Lung (tissue), 12 donors: ENCODE results near the gene RASSF1. TPM values are rescaled to one million over a fixed set of nuclear protein-coding genes. Genes with fewer than 3 reads are reported as not detected.

ENCODE experiments used
- ATAC-seq: fragments of 200-7000 bp; cut with Tn5 transposase; one replicate; pipeline ENCODE4 v1.9.1; 2020; ENCODE audit warnings: moderate number of reproducible peaks; ENCODE audit not compliant: insufficient read depth, low FRiP score
- DNase-seq, 3 donors: peaks; one replicate each; pipeline ENCODE4 v3.0.0-alpha.2; 2013 to 2017
- H3K27ac ChIP-seq, 2 donors: one replicate each; pipeline ENCODE4 v1.5.1; 2013; ENCODE audit warnings: mild to moderate bottlenecking in 2 of 2, moderate library complexity in 2 of 2, control low read depth in 1 of 2, inconsistent platforms in 1 of 2, low read depth in 1 of 2, low read length in 1 of 2
- H3K27me3 ChIP-seq, 3 donors: one replicate each; pipeline ENCODE4 v1.5.1; 2013; ENCODE audit warnings: low read length in 2 of 3; ENCODE audit not compliant: control insufficient read depth in 3 of 3, insufficient read depth in 3 of 3
- H3K36me3 ChIP-seq, 4 donors: one replicate each; pipeline ENCODE4 v1.5.1; 2013; ENCODE audit warnings: low read length in 4 of 4, mild to moderate bottlenecking in 1 of 4, moderate library complexity in 1 of 4; ENCODE audit not compliant: control insufficient read depth in 4 of 4, insufficient read depth in 4 of 4
- H3K4me1 ChIP-seq, 5 donors: one replicate each; pipeline ENCODE4 v1.5.1; 2013; ENCODE audit warnings: low read length in 5 of 5, mild to moderate bottlenecking in 2 of 5, moderate library complexity in 1 of 5; ENCODE audit not compliant: control insufficient read depth in 5 of 5, insufficient read depth in 5 of 5
- H3K4me3 ChIP-seq: one replicate; pipeline ENCODE4 v1.5.1; 2013; ENCODE audit warnings: mild to moderate bottlenecking, control low read depth, moderate library complexity
- H3K9ac ChIP-seq, 2 donors: one replicate each; pipeline ENCODE4 v1.5.1; 2013; ENCODE audit warnings: low read length in 2 of 2, control low read depth in 1 of 2; ENCODE audit not compliant: insufficient read depth in 1 of 2
- H3K9me3 ChIP-seq, 4 donors: one replicate each; pipeline ENCODE4 v1.5.1; 2013; ENCODE audit warnings: low read length in 3 of 4, mild to moderate bottlenecking in 1 of 4, moderate library complexity in 1 of 4; ENCODE audit not compliant: control insufficient read depth in 4 of 4, insufficient read depth in 3 of 4
- CTCF ChIP-seq: IDR thresholded peaks from 2 replicates; pipeline ENCODE4 v1.5.1; 2012; ENCODE audit warnings: mild to moderate bottlenecking; ENCODE audit errors: control extremely low read depth, extremely low read depth
- WGBS, 2 donors: extraction: QIAGEN DNeasy Blood & Tissue Kit; methylation state at CpG; one replicate each; pipeline ENCODE4 v1.1.7; 2013; 5-methylcytosine and 5-hydroxymethylcytosine counted together
- polyA plus RNA-seq, 2 donors: library from polyadenylated mRNA; stranded (reverse); fragments of 200-250 nt; gene quantifications; one replicate each; pipeline ENCODE4 v1.2.1, GENCODE V29; 2013
- total RNA-seq, 2 donors: library from RNA; depleted of rRNA in 1 of 2; stranded (reverse); fragments of >200 nt in 1 of 2; gene quantifications; one replicate each; pipeline ENCODE4 v1.2.1, GENCODE V29; 2014 to 2021
- donor health status: control.
- donor health status: control.
- donor health status: Bipolar disorder and iron deficiency.
- donor health status: healthy.
- donor health status: DM: yes; HTN: yes; CAD: no.

The RASSF1 gene
- total and polyA plus RNA-seq, 4 donors: 36.3 to 59.0 (median 42.0) TPM

GRCh38 chr3:50350213-50350526 is 9.5 kb upstream of the RASSF1 start:
- Histone ChIP-seq H3K9me3 (no peaks in the 10 kb centered on the region), H3K4me3 (peak overlapping the region; percentile 63), H3K27me3 (no peaks in the 10 kb centered on the region), H3K9ac (peak overlapping the region; percentile 27 to 53), H3K27ac (peak overlapping the region; percentile 71 to 92), H3K36me3 (peaks cover 9 to 29% (median 21%) of the 10 kb centered on the region in 4 donors), H3K4me1 (peaks cover 8 to 29% (median 13%) of the 10 kb centered on the region in 5 donors)
- no peak for TF ChIP-seq CTCF
- 6 to 18% methylated on average over 7 of the region's 7 CpGs for WGBS, 2 donors
- ATAC-seq (no peak), DNase-seq (no peak)

- Histone ChIP-seq H3K36me3 (peaks cover 0 to 16% (median 8%) of the 10 kb centered on the region in 4 donors), H3K4me3 (no peak overlapping the region), H3K27ac (no peak overlapping the region), H3K27me3 (no peaks in the 10 kb centered on the region), H3K9me3 (no peaks in the 10 kb centered on the region), H3K9ac (no peak overlapping the region), H3K4me1 (peaks cover 10 to 33% (median 13%) of the 10 kb centered on the region in 5 donors)
- WGBS, 2 donors: 28 to 29% methylated on average over 14 of the region's 14 CpGs
- ATAC-seq: no peak
- peak; percentile 82 to 84 (median 84) for DNase-seq
- TF ChIP-seq CTCF: peak; percentile 61
These were observed 6.7 kb upstream of the RASSF1 start for GRCh38 chr3:50347187-50347813.

DNA sequence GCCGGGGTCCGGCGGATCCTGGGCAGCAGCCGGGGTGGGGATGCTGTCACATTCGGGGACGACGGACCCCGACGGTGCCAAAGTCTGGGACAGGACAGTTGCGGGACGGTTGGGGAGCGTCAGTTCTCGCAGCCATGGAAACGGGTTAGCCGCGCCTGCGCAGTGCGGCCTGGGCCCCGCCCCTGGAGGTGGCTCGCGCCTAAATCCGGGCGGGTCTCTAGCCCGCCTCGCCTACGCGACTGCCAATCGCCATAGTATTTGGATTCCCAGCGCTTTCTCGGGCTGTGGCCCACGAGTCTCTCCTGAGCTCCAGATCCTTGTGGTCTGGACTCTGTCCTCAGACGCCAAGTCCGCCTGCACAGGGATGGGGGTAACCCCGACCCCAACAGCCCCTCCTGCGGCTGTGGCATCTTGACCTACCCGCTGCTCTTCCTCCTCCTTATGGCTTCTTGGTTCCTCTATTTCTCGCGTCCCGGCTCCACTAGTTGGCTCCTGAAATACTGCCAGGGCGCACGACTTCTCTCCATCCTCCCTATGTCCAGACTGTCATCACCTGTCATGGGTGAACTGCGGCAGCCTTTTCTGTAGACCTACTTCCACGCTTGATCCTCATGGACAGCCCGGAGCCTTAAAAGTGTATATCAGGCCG is 5.1 kb upstream of the RASSF1 start, which contains the start of gene ZMYND10:
Gene ZMYND10, minus strand, starts transcription at position 147 of the 649 bp plus-strand sequence. CDS start 153 bp downstream, outside the sequence.
- peaks cover 5 to 39% (median 15%) of the 10 kb centered on the region in 5 donors for H3K4me1 ChIP-seq
- H3K4me3 ChIP-seq: no peak within 1 kb of the TSS
- no peaks in the 10 kb centered on the region for H3K9me3 ChIP-seq
- WGBS, 2 donors: 12 to 21% methylated on average over 43 to 45 of the region's 45 CpGs
- ATAC-seq (no peak), DNase-seq (peak; percentile 64 to 70 (median 65))
- TF ChIP-seq CTCF: no peak
- H3K27me3 ChIP-seq: peaks cover 0 to 5% (median 0%) of the 10 kb centered on the region in 3 donors
- peaks cover 0 to 14% (median 8%) of the 10 kb centered on the region in 4 donors for H3K36me3 ChIP-seq
- H3K27ac ChIP-seq: peak within 1 kb of the TSS in 1 of 2 donors; percentile 18
- peak within 1 kb of the TSS; percentile 26 to 28 for H3K9ac ChIP-seq
